Right lobe of liver (tissue), 4 donors: ENCODE results near the gene ARMCX1.

ENCODE experiments used
- POLR2A ChIP-seq: fragments of 450-650 bp; IDR thresholded peaks from one replicate; pipeline ENCODE4 v1.6.1; 2017; ENCODE audit warnings: antibody characterized with exemption, mild to moderate bottlenecking
- TF ChIP-seq, protein P1 (sequence below), 4 donors: fragments of 200-600 bp in 3 of 4; fragments of 450-650 bp in 1 of 4; IDR thresholded peaks; one replicate each; pipeline versions ENCODE4 v1.5.1 to v1.8.0; 2016 to 2022; ENCODE audit warnings: antibody characterized with exemption in 4 of 4, mild to moderate bottlenecking in 2 of 4
- donor health status: DM: no; HTN: no; CAD: no.
- donor health status: DM: no; HTN: no; CAD: no.
- donor health status: DM: no; HTN: yes; CAD: no.

DNA sequence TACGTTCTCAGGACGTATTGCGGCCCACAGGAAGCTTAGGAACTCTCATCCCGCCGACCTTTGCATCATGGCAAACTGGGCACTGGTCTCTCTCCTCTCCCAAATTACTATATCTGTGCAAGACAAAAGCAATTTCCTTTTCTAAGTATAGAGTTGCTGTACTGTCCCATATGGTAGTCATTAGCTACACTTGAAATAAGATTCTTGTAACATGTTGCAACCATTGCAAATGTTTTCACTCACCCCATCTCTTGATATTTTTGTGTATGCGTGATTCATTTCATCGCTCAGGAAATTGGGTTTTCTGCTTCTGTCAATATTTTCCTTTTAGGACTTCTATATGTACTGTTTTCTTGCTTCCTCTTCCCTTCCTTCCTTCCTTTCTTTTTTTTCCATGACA, 51.7 kb downstream of the ARMCX1 start:
- TF ChIP-seq, protein P1, sequence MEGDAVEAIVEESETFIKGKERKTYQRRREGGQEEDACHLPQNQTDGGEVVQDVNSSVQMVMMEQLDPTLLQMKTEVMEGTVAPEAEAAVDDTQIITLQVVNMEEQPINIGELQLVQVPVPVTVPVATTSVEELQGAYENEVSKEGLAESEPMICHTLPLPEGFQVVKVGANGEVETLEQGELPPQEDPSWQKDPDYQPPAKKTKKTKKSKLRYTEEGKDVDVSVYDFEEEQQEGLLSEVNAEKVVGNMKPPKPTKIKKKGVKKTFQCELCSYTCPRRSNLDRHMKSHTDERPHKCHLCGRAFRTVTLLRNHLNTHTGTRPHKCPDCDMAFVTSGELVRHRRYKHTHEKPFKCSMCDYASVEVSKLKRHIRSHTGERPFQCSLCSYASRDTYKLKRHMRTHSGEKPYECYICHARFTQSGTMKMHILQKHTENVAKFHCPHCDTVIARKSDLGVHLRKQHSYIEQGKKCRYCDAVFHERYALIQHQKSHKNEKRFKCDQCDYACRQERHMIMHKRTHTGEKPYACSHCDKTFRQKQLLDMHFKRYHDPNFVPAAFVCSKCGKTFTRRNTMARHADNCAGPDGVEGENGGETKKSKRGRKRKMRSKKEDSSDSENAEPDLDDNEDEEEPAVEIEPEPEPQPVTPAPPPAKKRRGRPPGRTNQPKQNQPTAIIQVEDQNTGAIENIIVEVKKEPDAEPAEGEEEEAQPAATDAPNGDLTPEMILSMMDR (IDR thresholded peaks at IDR 0.05), result no peak
- TF ChIP-seq POLR2A, result no peak
